ENCODE data around the gene TLK1.
A peak's percentile ranks its signal among the peaks of the same experiment; 100 is the strongest.

TLK1 gene

GRCh38 chr2:171160119-171160955 is at the start of gene TLK1:
TSS of gene TLK1 (minus strand) at chr2:171160893. CDS start at chr2:171160428, 465 bp downstream.
- DNase-seq (ENCODE audit: low spot score) (peak; percentile 77), FAIRE-seq (no peak)

- FAIRE-seq (no peak), DNase-seq (ENCODE audit: low spot score) (no peak)
These were observed 49.6 kb upstream of the TLK1 start for GRCh38 chr2:171210216-171210863.

GRCh38 chr2:171208657-171209056 is 48.0 kb upstream of the TLK1 start:
- no peak for FAIRE-seq

GRCh38 chr2:171206422-171207115 is 45.9 kb upstream of the TLK1 start:
- FAIRE-seq (no peak), DNase-seq (ENCODE audit: low spot score) (no peak)

More at GRCh38 chr2:171208657-171209056, 48.0 kb upstream of the TLK1 start:
- DNase-seq (ENCODE audit: low spot score), result no peak

GRCh38 chr2:171205551-171205950 is 44.9 kb upstream of the TLK1 start:
- DNase-seq (ENCODE audit: low spot score) (no peak), FAIRE-seq (no peak)

GRCh38 chr2:171201767-171202166 is 41.1 kb upstream of the TLK1 start:
- DNase-seq (ENCODE audit: low spot score), result no peak
- no peak for FAIRE-seq

GRCh38 chr2:171201271-171201670 is 40.6 kb upstream of the TLK1 start:
- DNase-seq (ENCODE audit: low spot score) (no peak), FAIRE-seq (no peak)

- no peak for FAIRE-seq
- DNase-seq (ENCODE audit: low spot score), result no peak
These were observed 39.8 kb upstream of the TLK1 start for GRCh38 chr2:171200469-171200868.

GRCh38 chr2:171191021-171191420 is 30.3 kb upstream of the TLK1 start:
- no peak for FAIRE-seq
- DNase-seq (ENCODE audit: low spot score), result no peak

GRCh38 chr2:171187819-171188218 is 27.1 kb upstream of the TLK1 start:
- FAIRE-seq, result no peak
- no peak for DNase-seq (ENCODE audit: low spot score)

- FAIRE-seq, result no peak
- DNase-seq (ENCODE audit: low spot score), result no peak
These were observed 26.5 kb upstream of the TLK1 start for GRCh38 chr2:171187177-171187576.

GRCh38 chr2:171185941-171186340 is 25.2 kb upstream of the TLK1 start:
- FAIRE-seq, result no peak
- DNase-seq (ENCODE audit: low spot score), result no peak

- DNase-seq (ENCODE audit: low spot score) (no peak), FAIRE-seq (no peak)
These were observed 24.6 kb upstream of the TLK1 start for GRCh38 chr2:171185165-171185818.

GRCh38 chr2:171181064-171182049 is 20.7 kb upstream of the TLK1 start:
- no peak for DNase-seq (ENCODE audit: low spot score)
- FAIRE-seq, result no peak

GRCh38 chr2:171180229-171180930 is 19.7 kb upstream of the TLK1 start:
- DNase-seq (ENCODE audit: low spot score) (no peak), FAIRE-seq (no peak)

- FAIRE-seq (no peak), DNase-seq (ENCODE audit: low spot score) (no peak)
These were observed 18.3 kb upstream of the TLK1 start for GRCh38 chr2:171178993-171179392.

- DNase-seq (ENCODE audit: low spot score), result no peak
- FAIRE-seq, result no peak
These were observed 15.8 kb upstream of the TLK1 start for GRCh38 chr2:171176516-171176915.

- no peak for DNase-seq (ENCODE audit: low spot score)
- no peak for FAIRE-seq
These were observed 13.4 kb upstream of the TLK1 start for GRCh38 chr2:171174075-171174474.

- DNase-seq (ENCODE audit: low spot score) (no peak), FAIRE-seq (no peak)
These were observed 12.4 kb upstream of the TLK1 start for GRCh38 chr2:171173087-171173486.

GRCh38 chr2:171171808-171172207 is 11.1 kb upstream of the TLK1 start:
- no peak for FAIRE-seq
- DNase-seq (ENCODE audit: low spot score), result no peak
